ENCODE results near the gene AKAP6.

AKAP6 gene

GRCh38 chr14:32645551-32645950, 316.5 kb downstream of the AKAP6 start:
- Mint-ChIP-seq H3K27ac (no peak overlapping the region), H3K9me3 (peaks cover 2% of the 10 kb centered on the region), H3K4me1 (no peaks in the 10 kb centered on the region), H3K36me3 (no peaks in the 10 kb centered on the region), H3K4me3 (no peak overlapping the region), H3K27me3 (no peaks in the 10 kb centered on the region)
- ATAC-seq: no peak

- Mint-ChIP-seq H3K27ac (no peak overlapping the region), H3K9me3 (no peaks in the 10 kb centered on the region), H3K27me3 (no peaks in the 10 kb centered on the region), H3K36me3 (no peaks in the 10 kb centered on the region), H3K4me3 (no peak overlapping the region), H3K4me1 (no peaks in the 10 kb centered on the region)
- ATAC-seq: no peak
These were observed 319.3 kb downstream of the AKAP6 start for GRCh38 chr14:32648434-32648833.

- Mint-ChIP-seq H3K36me3 (no peaks in the 10 kb centered on the region), H3K4me3 (no peak overlapping the region), H3K27me3 (no peaks in the 10 kb centered on the region), H3K27ac (no peak overlapping the region), H3K9me3 (no peaks in the 10 kb centered on the region), H3K4me1 (no peaks in the 10 kb centered on the region)
- ATAC-seq: no peak
These were observed 320.9 kb downstream of the AKAP6 start for GRCh38 chr14:32650030-32650429.

- no peaks in the 10 kb centered on the region for H3K4me1 Mint-ChIP-seq
- no peak for ATAC-seq
- H3K27me3 Mint-ChIP-seq: no peaks in the 10 kb centered on the region
- H3K4me3 Mint-ChIP-seq: no peak overlapping the region
- no peak overlapping the region for H3K27ac Mint-ChIP-seq
- no peaks in the 10 kb centered on the region for H3K9me3 Mint-ChIP-seq
- H3K36me3 Mint-ChIP-seq: no peaks in the 10 kb centered on the region
These were observed 321.6 kb downstream of the AKAP6 start for GRCh38 chr14:32650665-32651064.

GRCh38 chr14:32654106-32654505, 325.0 kb downstream of the AKAP6 start:
- Mint-ChIP-seq H3K27ac (no peak overlapping the region), H3K4me1 (no peaks in the 10 kb centered on the region), H3K36me3 (no peaks in the 10 kb centered on the region), H3K4me3 (no peak overlapping the region), H3K9me3 (no peaks in the 10 kb centered on the region), H3K27me3 (no peaks in the 10 kb centered on the region)
- no peak for ATAC-seq

- H3K4me1 Mint-ChIP-seq: no peaks in the 10 kb centered on the region
- ATAC-seq: no peak
- H3K27me3 Mint-ChIP-seq: no peaks in the 10 kb centered on the region
- no peaks in the 10 kb centered on the region for H3K36me3 Mint-ChIP-seq
- no peak overlapping the region for H3K27ac Mint-ChIP-seq
- no peak overlapping the region for H3K4me3 Mint-ChIP-seq
- no peaks in the 10 kb centered on the region for H3K9me3 Mint-ChIP-seq
These were observed 327.5 kb downstream of the AKAP6 start for GRCh38 chr14:32656601-32657000.

GRCh38 chr14:32657081-32657480, 328.0 kb downstream of the AKAP6 start:
- ATAC-seq: peak; percentile 61

GRCh38 chr14:32661216-32661615, 332.1 kb downstream of the AKAP6 start:
- H3K9me3 Mint-ChIP-seq: no peaks in the 10 kb centered on the region
- no peaks in the 10 kb centered on the region for H3K4me1 Mint-ChIP-seq
- H3K27me3 Mint-ChIP-seq: no peaks in the 10 kb centered on the region
- ATAC-seq: no peak
- no peak overlapping the region for H3K27ac Mint-ChIP-seq
- H3K4me3 Mint-ChIP-seq: no peak overlapping the region
- H3K36me3 Mint-ChIP-seq: no peaks in the 10 kb centered on the region

More at GRCh38 chr14:32657081-32657480, 328.0 kb downstream of the AKAP6 start:
- Mint-ChIP-seq H3K27me3 (no peaks in the 10 kb centered on the region), H3K27ac (no peak overlapping the region), H3K4me3 (no peak overlapping the region), H3K9me3 (no peaks in the 10 kb centered on the region), H3K36me3 (no peaks in the 10 kb centered on the region), H3K4me1 (no peaks in the 10 kb centered on the region)

- no peaks in the 10 kb centered on the region for H3K36me3 Mint-ChIP-seq
These were observed 333.1 kb downstream of the AKAP6 start for GRCh38 chr14:32662211-32662610.

GRCh38 chr14:32666308-32666707, 337.2 kb downstream of the AKAP6 start:
- Mint-ChIP-seq H3K36me3 (no peaks in the 10 kb centered on the region), H3K4me3 (no peak overlapping the region), H3K4me1 (no peaks in the 10 kb centered on the region), H3K9me3 (peaks cover 5% of the 10 kb centered on the region), H3K27ac (no peak overlapping the region), H3K27me3 (no peaks in the 10 kb centered on the region)
- ATAC-seq: no peak

More at GRCh38 chr14:32662211-32662610, 333.1 kb downstream of the AKAP6 start:
- Mint-ChIP-seq H3K27me3 (no peaks in the 10 kb centered on the region), H3K27ac (no peak overlapping the region), H3K4me1 (no peaks in the 10 kb centered on the region), H3K9me3 (no peaks in the 10 kb centered on the region), H3K4me3 (no peak overlapping the region)
- ATAC-seq: no peak

GRCh38 chr14:32667287-32667686, 338.2 kb downstream of the AKAP6 start:
- no peaks in the 10 kb centered on the region for H3K4me1 Mint-ChIP-seq
- no peak for ATAC-seq
- H3K4me3 Mint-ChIP-seq: no peak overlapping the region
- no peaks in the 10 kb centered on the region for H3K36me3 Mint-ChIP-seq
- H3K27me3 Mint-ChIP-seq: no peaks in the 10 kb centered on the region
- no peak overlapping the region for H3K27ac Mint-ChIP-seq
- peaks cover 8% of the 10 kb centered on the region for H3K9me3 Mint-ChIP-seq

GRCh38 chr14:32667791-32668190, 338.7 kb downstream of the AKAP6 start:
- H3K27me3 Mint-ChIP-seq: no peaks in the 10 kb centered on the region
- H3K27ac Mint-ChIP-seq: no peak overlapping the region
- H3K36me3 Mint-ChIP-seq: no peaks in the 10 kb centered on the region
- H3K9me3 Mint-ChIP-seq: peaks cover 8% of the 10 kb centered on the region
- no peak for ATAC-seq
- H3K4me3 Mint-ChIP-seq: no peak overlapping the region
- H3K4me1 Mint-ChIP-seq: no peaks in the 10 kb centered on the region

GRCh38 chr14:32669391-32669790, 340.3 kb downstream of the AKAP6 start:
- no peak overlapping the region for H3K4me3 Mint-ChIP-seq
- no peaks in the 10 kb centered on the region for H3K4me1 Mint-ChIP-seq
- H3K36me3 Mint-ChIP-seq: no peaks in the 10 kb centered on the region
- no peaks in the 10 kb centered on the region for H3K27me3 Mint-ChIP-seq
- H3K27ac Mint-ChIP-seq: no peak overlapping the region
- no peak for ATAC-seq
- H3K9me3 Mint-ChIP-seq: peaks cover 12% of the 10 kb centered on the region

GRCh38 chr14:32675433-32675832, 346.3 kb downstream of the AKAP6 start:
- no peaks in the 10 kb centered on the region for H3K4me1 Mint-ChIP-seq
- no peaks in the 10 kb centered on the region for H3K36me3 Mint-ChIP-seq
- ATAC-seq: no peak
- H3K27me3 Mint-ChIP-seq: no peaks in the 10 kb centered on the region
- no peak overlapping the region for H3K27ac Mint-ChIP-seq
- no peak overlapping the region for H3K4me3 Mint-ChIP-seq
- peaks cover 12% of the 10 kb centered on the region for H3K9me3 Mint-ChIP-seq

GRCh38 chr14:32677129-32677780, 348.2 kb downstream of the AKAP6 start:
- Mint-ChIP-seq H3K27ac (no peak overlapping the region), H3K9me3 (peaks cover 4% of the 10 kb centered on the region), H3K36me3 (no peaks in the 10 kb centered on the region), H3K4me3 (no peak overlapping the region), H3K27me3 (no peaks in the 10 kb centered on the region), H3K4me1 (peaks cover 5% of the 10 kb centered on the region)
- no peak for ATAC-seq

GRCh38 chr14:32678088-32678487, 349.0 kb downstream of the AKAP6 start:
- Mint-ChIP-seq H3K36me3 (no peaks in the 10 kb centered on the region), H3K9me3 (peaks cover under 1% of the 10 kb centered on the region), H3K27me3 (no peaks in the 10 kb centered on the region), H3K4me3 (no peak overlapping the region), H3K4me1 (peaks cover 10% of the 10 kb centered on the region), H3K27ac (no peak overlapping the region)
- ATAC-seq: no peak
